ENCODE data around the gene SLC38A8.

SLC38A8 gene

GRCh38 chr16:84081446-84081989 lies 38.9 kb upstream of the SLC38A8 start:
- ChIA-PET CTCF (interaction anchor here (1.0 kb wide), 1 partner anchor 15 kb away, joined by 3 read pairs; no protein-coding TSS in a partner anchor), POLR2A (no interaction called here)

GRCh38 chr16:84080813-84081212 lies 38.2 kb upstream of the SLC38A8 start:
- TF ChIP-seq SP1 (IDR thresholded peaks at IDR 0.05) (no peak), FOXK2 (IDR thresholded peaks at IDR 0.05) (no peak), TARDBP (IDR thresholded peaks at IDR 0.05) (no peak), FOXM1 (IDR thresholded peaks at IDR 0.05; ENCODE audit: borderline replicate concordance) (no peak), HDGF (IDR thresholded peaks at IDR 0.05; ENCODE audit: borderline replicate concordance) (no peak), L3MBTL2 (conservative IDR thresholded peaks at IDR 0.05) (no peak), SUZ12 (IDR thresholded peaks at IDR 0.05) (no peak), NFRKB (IDR thresholded peaks at IDR 0.05) (no peak), PKNOX1 (IDR thresholded peaks at IDR 0.05) (no peak), CTBP1 (IDR thresholded peaks at IDR 0.05; ENCODE audit: borderline replicate concordance) (no peak), ELF4 (IDR thresholded peaks at IDR 0.05) (no peak), ARNT (IDR thresholded peaks at IDR 0.05) (no peak), BHLHE40 (IDR thresholded peaks at IDR 0.05; ENCODE audit: borderline replicate concordance) (no peak), ZNF384 (IDR thresholded peaks at IDR 0.05) (no peak), FOXA1 (IDR thresholded peaks at IDR 0.05) (no peak), LEF1 (IDR thresholded peaks at IDR 0.05; ENCODE audit: borderline replicate concordance) (no peak)
- ChIA-PET POLR2A (no interaction called here), CTCF (interaction anchor here (1.0 kb wide), 1 partner anchor 15 kb away, joined by 3 read pairs; no protein-coding TSS in a partner anchor)
- no peak for DNase-seq (ENCODE audit: extremely low spot score)

More at GRCh38 chr16:84081446-84081989, 38.9 kb upstream of the SLC38A8 start:
- TF ChIP-seq SP1 (IDR thresholded peaks at IDR 0.05), result no peak
- TF ChIP-seq L3MBTL2 (conservative IDR thresholded peaks at IDR 0.05), result no peak
- no peak for TF ChIP-seq FOXM1 (IDR thresholded peaks at IDR 0.05; ENCODE audit: borderline replicate concordance)
- no peak for TF ChIP-seq BHLHE40 (IDR thresholded peaks at IDR 0.05; ENCODE audit: borderline replicate concordance)
- TF ChIP-seq NFRKB (IDR thresholded peaks at IDR 0.05), result no peak
- TF ChIP-seq ARNT (IDR thresholded peaks at IDR 0.05), result no peak
- TF ChIP-seq HDGF (IDR thresholded peaks at IDR 0.05; ENCODE audit: borderline replicate concordance), result no peak
- no peak for TF ChIP-seq PKNOX1 (IDR thresholded peaks at IDR 0.05)
- no peak for TF ChIP-seq FOXA1 (IDR thresholded peaks at IDR 0.05)
- no peak for TF ChIP-seq SUZ12 (IDR thresholded peaks at IDR 0.05)
- no peak for TF ChIP-seq FOXK2 (IDR thresholded peaks at IDR 0.05)
- no peak for TF ChIP-seq ELF4 (IDR thresholded peaks at IDR 0.05)
- no peak for TF ChIP-seq ZNF384 (IDR thresholded peaks at IDR 0.05)
- DNase-seq (ENCODE audit: extremely low spot score), result no peak

DNA sequence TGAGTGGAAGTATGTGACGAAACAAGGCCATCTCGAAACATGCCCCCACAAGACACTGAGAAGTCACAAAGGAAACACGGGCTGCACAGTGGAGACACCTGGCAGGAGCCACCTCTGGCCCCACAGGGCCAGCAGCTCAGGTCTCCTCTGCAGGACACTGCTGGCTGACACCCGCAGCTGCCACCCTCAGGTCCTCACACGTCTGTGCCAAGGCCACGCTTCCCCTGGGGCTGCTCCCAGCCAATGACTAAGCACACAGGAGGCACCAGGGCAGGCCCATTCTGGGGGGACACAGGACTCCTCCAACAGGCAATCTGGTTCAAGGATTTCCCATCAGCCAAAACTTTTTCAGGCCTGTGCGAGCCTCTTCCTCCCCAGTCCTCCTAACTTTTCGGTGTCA lies 37.8 kb upstream of the SLC38A8 start:
- no peak for DNase-seq (ENCODE audit: extremely low spot score)
- ChIA-PET CTCF (interaction anchor here (1.2 kb wide), 1 partner anchor 15 kb away, joined by 5 read pairs; no protein-coding TSS in a partner anchor), POLR2A (no interaction called here)
- TF ChIP-seq FOXK2 (IDR thresholded peaks at IDR 0.05) (no peak), LEF1 (IDR thresholded peaks at IDR 0.05; ENCODE audit: borderline replicate concordance) (no peak), FOXA1 (IDR thresholded peaks at IDR 0.05) (no peak), ARNT (IDR thresholded peaks at IDR 0.05) (no peak)

DNA sequence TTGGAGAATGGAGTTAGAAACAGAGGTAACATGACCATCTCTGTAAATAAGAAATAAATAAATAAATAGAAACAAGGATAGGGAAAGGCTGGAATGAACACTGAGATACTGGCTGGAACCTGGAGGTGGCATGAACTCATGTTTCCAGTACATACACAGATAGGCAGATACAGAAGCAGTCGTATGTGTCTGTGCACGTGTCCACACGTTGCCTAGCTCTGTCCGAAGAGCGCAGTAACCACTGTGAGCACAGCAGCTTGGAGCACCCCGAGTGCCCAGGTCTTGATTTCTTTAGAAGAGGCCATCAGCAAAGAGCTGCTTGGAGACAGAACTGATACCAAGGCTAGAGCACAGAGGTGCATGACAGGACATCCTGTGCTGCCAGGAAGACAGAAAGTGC lies 37.1 kb upstream of the SLC38A8 start:
- DNase-seq (ENCODE audit: extremely low spot score), result no peak
- TF ChIP-seq FOXM1 (IDR thresholded peaks at IDR 0.05; ENCODE audit: borderline replicate concordance) (no peak), ZNF384 (IDR thresholded peaks at IDR 0.05) (no peak), ARNT (IDR thresholded peaks at IDR 0.05) (no peak), L3MBTL2 (conservative IDR thresholded peaks at IDR 0.05) (no peak), FOXK2 (IDR thresholded peaks at IDR 0.05) (no peak), LEF1 (IDR thresholded peaks at IDR 0.05; ENCODE audit: borderline replicate concordance) (no peak), ELF4 (IDR thresholded peaks at IDR 0.05) (no peak), NFRKB (IDR thresholded peaks at IDR 0.05) (no peak), SP1 (IDR thresholded peaks at IDR 0.05) (no peak), SUZ12 (IDR thresholded peaks at IDR 0.05) (no peak), CTBP1 (IDR thresholded peaks at IDR 0.05; ENCODE audit: borderline replicate concordance) (no peak), PKNOX1 (IDR thresholded peaks at IDR 0.05) (no peak), HDGF (IDR thresholded peaks at IDR 0.05; ENCODE audit: borderline replicate concordance) (no peak)
- ChIA-PET POLR2A (no interaction called here), CTCF (interaction anchor here (1.2 kb wide), 1 partner anchor 14 kb away, joined by 5 read pairs; no protein-coding TSS in a partner anchor)

DNA sequence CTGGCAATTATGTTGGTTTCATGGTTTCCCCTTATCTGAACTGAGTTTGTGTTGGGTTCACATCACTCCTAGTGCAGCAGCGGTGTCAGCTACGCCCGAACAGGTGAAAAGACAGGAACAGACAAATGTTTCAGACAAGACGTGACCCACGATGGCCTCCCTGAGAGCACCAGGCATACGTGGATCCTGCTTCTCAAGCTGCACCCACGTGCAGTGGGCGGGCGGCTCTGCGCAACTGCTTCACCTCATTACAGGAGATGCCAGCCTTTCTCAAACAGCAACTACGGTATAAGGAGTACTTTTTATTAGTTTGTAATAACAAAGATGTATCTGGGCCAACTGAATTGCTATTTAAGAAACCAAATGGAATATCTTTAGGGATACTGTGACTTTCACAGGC lies 32.8 kb upstream of the SLC38A8 start:
- ChIA-PET POLR2A (no interaction called here), CTCF (no interaction called here)
- TF ChIP-seq FOXM1 (IDR thresholded peaks at IDR 0.05; ENCODE audit: borderline replicate concordance) (no peak), NFRKB (IDR thresholded peaks at IDR 0.05) (no peak), ZNF384 (IDR thresholded peaks at IDR 0.05) (no peak), L3MBTL2 (conservative IDR thresholded peaks at IDR 0.05) (no peak), FOXA1 (IDR thresholded peaks at IDR 0.05) (no peak), TARDBP (IDR thresholded peaks at IDR 0.05) (no peak), ELF4 (IDR thresholded peaks at IDR 0.05) (no peak), CTBP1 (IDR thresholded peaks at IDR 0.05; ENCODE audit: borderline replicate concordance) (no peak), HDGF (IDR thresholded peaks at IDR 0.05; ENCODE audit: borderline replicate concordance) (no peak), ARNT (IDR thresholded peaks at IDR 0.05) (no peak)
- DNase-seq (ENCODE audit: extremely low spot score), result no peak

DNA sequence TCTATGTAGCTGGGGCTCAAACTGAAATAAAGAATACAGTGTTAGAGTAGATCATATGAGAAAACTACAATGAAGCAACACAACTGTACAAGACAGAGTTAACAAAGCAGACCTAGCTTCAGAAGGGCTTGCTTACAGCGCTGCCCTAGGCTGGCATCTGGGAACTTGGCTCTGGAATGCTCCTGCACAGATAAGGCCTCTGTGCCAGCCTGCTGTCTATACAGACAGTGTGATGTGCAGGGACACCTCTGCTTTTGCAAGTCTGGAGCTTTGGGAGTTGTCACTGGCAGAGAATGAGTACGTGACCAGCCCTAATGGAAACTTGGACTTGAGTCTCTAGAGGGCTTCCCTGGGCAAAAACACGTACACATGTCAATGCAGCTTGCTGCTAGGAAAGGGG lies 32.1 kb upstream of the SLC38A8 start:
- CTCF ChIA-PET, result no interaction called here
- DNase-seq (ENCODE audit: extremely low spot score), result no peak
- POLR2A ChIA-PET, result no interaction called here
- no peak for TF ChIP-seq CTBP1 (IDR thresholded peaks at IDR 0.05; ENCODE audit: borderline replicate concordance)
- TF ChIP-seq LEF1 (IDR thresholded peaks at IDR 0.05; ENCODE audit: borderline replicate concordance), result no peak
- TF ChIP-seq FOXM1 (IDR thresholded peaks at IDR 0.05; ENCODE audit: borderline replicate concordance), result no peak
- no peak for TF ChIP-seq HDGF (IDR thresholded peaks at IDR 0.05; ENCODE audit: borderline replicate concordance)
